H9 (cell line): ENCODE measurements around the gene KISS1. TPM values are rescaled to one million over a fixed set of nuclear protein-coding genes. Genes with fewer than 3 reads are reported as not detected.

Experiments used
- DNase-seq: peaks from one replicate; pipeline ENCODE4 v3.0.0-alpha.2; 2017
- H2AFZ ChIP-seq: one replicate; pipeline ENCODE4 v1.6.1; 2013; ENCODE audit warnings: mild to moderate bottlenecking, low read length, control low read depth, moderate library complexity
- H2AK5ac ChIP-seq: 2 replicates; pipeline ENCODE4 v1.6.1; 2013; ENCODE audit warnings: low read length, control low read depth, mixed read lengths; ENCODE audit not compliant: insufficient read length
- H2BK120ac ChIP-seq: one replicate; pipeline ENCODE4 v1.6.1; 2013; ENCODE audit warnings: low read depth, mild to moderate bottlenecking, low read length, control low read depth, inconsistent platforms; ENCODE audit not compliant: poor library complexity, severe bottlenecking
- H2BK12ac ChIP-seq: 2 replicates; pipeline ENCODE4 v1.6.1; 2013; ENCODE audit warnings: low read length, control low read depth, mixed read lengths, low read depth; ENCODE audit not compliant: insufficient read length
- H2BK15ac ChIP-seq: 2 replicates; pipeline ENCODE4 v1.6.1; 2013; ENCODE audit warnings: low read depth, low read length, control low read depth
- H2BK20ac ChIP-seq: one replicate; pipeline ENCODE4 v1.6.1; 2013; ENCODE audit warnings: low read depth, mild to moderate bottlenecking, low read length, control low read depth, inconsistent platforms; ENCODE audit not compliant: poor library complexity, severe bottlenecking
- H2BK5ac ChIP-seq: 2 replicates; pipeline ENCODE4 v1.6.1; 2013; ENCODE audit warnings: low read length, control low read depth, mixed read lengths; ENCODE audit not compliant: insufficient read length
- H3K14ac ChIP-seq: 2 replicates; pipeline ENCODE4 v1.6.1; 2013; ENCODE audit warnings: low read length, control low read depth; ENCODE audit not compliant: insufficient read depth
- H3K18ac ChIP-seq: 2 replicates; pipeline ENCODE4 v1.6.1; 2013; ENCODE audit warnings: low read depth, mild to moderate bottlenecking, mixed read lengths, low read length, control low read depth; ENCODE audit not compliant: insufficient read length
- H3K23ac ChIP-seq: 2 replicates; pipeline ENCODE4 v1.6.1; 2013; ENCODE audit warnings: low read length, control low read depth, mixed read lengths, low read depth; ENCODE audit not compliant: insufficient read length
- H3K23me2 ChIP-seq: 2 replicates; pipeline ENCODE4 v1.6.1; 2013; ENCODE audit warnings: low read depth, mild to moderate bottlenecking, mixed read lengths, low read length, control low read depth; ENCODE audit not compliant: insufficient read length, poor library complexity, severe bottlenecking
- H3K27ac ChIP-seq: 2 replicates; pipeline ENCODE4 v1.5.1; 2013; ENCODE audit warnings: low read length, control low read depth, mixed read lengths, low read depth; ENCODE audit not compliant: insufficient read length
- H3K27me3 ChIP-seq: 2 replicates; pipeline ENCODE4 v1.6.1; 2013; ENCODE audit warnings: low read length, control low read depth, inconsistent platforms; ENCODE audit not compliant: insufficient read depth
- H3K4ac ChIP-seq: 2 replicates; pipeline ENCODE4 v1.6.1; 2013; ENCODE audit warnings: low read depth, mild to moderate bottlenecking, control low read depth, inconsistent platforms, low read length, moderate library complexity
- H3K4me1 ChIP-seq: 2 replicates; pipeline ENCODE4 v1.6.1; 2013; ENCODE audit warnings: low read length, control low read depth, inconsistent platforms; ENCODE audit not compliant: insufficient read depth
- H3K4me2 ChIP-seq: 2 replicates; pipeline ENCODE4 v1.6.1; 2013; ENCODE audit warnings: low read length, control low read depth, mixed read lengths; ENCODE audit not compliant: insufficient read length, insufficient read depth
- H3K56ac ChIP-seq: 2 replicates; pipeline ENCODE4 v1.6.1; 2013; ENCODE audit warnings: low read depth, mild to moderate bottlenecking, mixed read lengths, low read length, control low read depth; ENCODE audit not compliant: insufficient read length
- H3K79me1 ChIP-seq: 2 replicates; pipeline ENCODE4 v1.6.1; 2013; ENCODE audit warnings: low read depth, mild to moderate bottlenecking, moderate library complexity, low read length, control low read depth, inconsistent platforms; ENCODE audit not compliant: insufficient read depth, poor library complexity, severe bottlenecking
- H3K79me2 ChIP-seq: 2 replicates; pipeline ENCODE4 v1.6.1; 2013; ENCODE audit warnings: low read length, control low read depth, inconsistent platforms; ENCODE audit not compliant: insufficient read depth
- H3K9ac ChIP-seq: 2 replicates; pipeline ENCODE4 v1.6.1; 2013; ENCODE audit warnings: low read length, control low read depth, mixed read lengths; ENCODE audit not compliant: insufficient read length; ENCODE audit errors: extremely low read depth
- H3K9me3 ChIP-seq: one replicate; pipeline ENCODE4 v1.6.1; 2013; ENCODE audit warnings: low read depth, low read length, inconsistent platforms; ENCODE audit not compliant: control insufficient read depth
- H3T11ph ChIP-seq: one replicate; pipeline ENCODE4 v1.6.1; 2013; ENCODE audit warnings: mild to moderate bottlenecking, low read length, control low read depth, inconsistent platforms
- H4K20me1 ChIP-seq: one replicate; pipeline ENCODE4 v1.6.1; 2013; ENCODE audit not compliant: control insufficient read depth, insufficient read length, insufficient read depth
- H4K5ac ChIP-seq: 2 replicates; pipeline ENCODE4 v1.6.1; 2013; ENCODE audit warnings: low read depth, mild to moderate bottlenecking, mixed read lengths, low read length, control low read depth; ENCODE audit not compliant: insufficient read length
- H4K8ac ChIP-seq: replicated peaks from 2 replicates; pipeline ENCODE4 v1.6.1; 2013; ENCODE audit warnings: low read length, control low read depth, mixed read lengths, low read depth; ENCODE audit not compliant: insufficient read length
- H4K91ac ChIP-seq: 2 replicates; pipeline ENCODE4 v1.6.1; 2013; ENCODE audit warnings: low read depth, mild to moderate bottlenecking, moderate library complexity, mixed read lengths, low read length, control low read depth; ENCODE audit not compliant: insufficient read length
- H3K27ac Mint-ChIP-seq, 3 experiments: 2 replicates in 2 of 3; 3 replicates in 1 of 3; pipeline ENCODE4 v1.8.0; 2020 to 2021; ENCODE audit warnings: mixed read lengths in 3 of 3, mild to moderate bottlenecking in 1 of 3, moderate library complexity in 1 of 3
- H3K27me3 Mint-ChIP-seq: 2 replicates; pipeline ENCODE4 v1.8.0; 2021; ENCODE audit warnings: low read depth, mild to moderate bottlenecking, moderate library complexity, mixed read lengths
- H3K36me3 Mint-ChIP-seq, 3 experiments: 2 replicates in 2 of 3; 3 replicates in 1 of 3; pipeline ENCODE4 v1.8.0; 2020 to 2021; ENCODE audit warnings: low read depth in 3 of 3, mixed read lengths in 3 of 3; ENCODE audit not compliant: insufficient read depth in 1 of 3
- H3K4me1 Mint-ChIP-seq, 2 experiments: 2 replicates each; pipeline ENCODE4 v1.8.0; 2020; ENCODE audit warnings: mixed read lengths in 2 of 2
- H3K4me3 Mint-ChIP-seq, 2 experiments: 2 replicates in 1 of 2; 3 replicates in 1 of 2; pipeline ENCODE4 v1.8.0; 2020 to 2021; ENCODE audit warnings: mild to moderate bottlenecking in 2 of 2, mixed read lengths in 2 of 2, moderate library complexity in 1 of 2
- H3K9me3 Mint-ChIP-seq, 2 experiments: 2 replicates in 1 of 2; 3 replicates in 1 of 2; pipeline ENCODE4 v1.8.0; 2020; ENCODE audit warnings: mild to moderate bottlenecking in 2 of 2, mixed read lengths in 2 of 2, moderate library complexity in 1 of 2
- CTCF ChIP-seq: fragments of 200-600 bp; sonication (generic); conservative IDR thresholded peaks from 3 replicates; pipeline ENCODE4 v1.8.0; 2021; ENCODE audit warnings: antibody characterized with exemption, mild to moderate bottlenecking
- WGBS: extraction: QIAGEN DNeasy Blood & Tissue Kit; methylation state at CpG from one replicate; pipeline ENCODE4 v1.1.7; 2013; ENCODE audit warnings: missing lambda C conversion rate, low lambda C conversion rate, mixed read lengths; ENCODE audit not compliant: insufficient read length; ENCODE audit errors: extremely low coverage; 5-methylcytosine and 5-hydroxymethylcytosine counted together
- total RNA-seq: library from RNA; stranded (reverse); gene quantifications from 2 replicates; pipeline ENCODE4 v1.2.1, GENCODE V29; 2021

The KISS1 gene
- total RNA-seq, 1 experiment from 2014 or later = 0.68 TPM

GRCh38 chr1:204197068-204197467, 777 bp upstream of the KISS1 start:
- Mint-ChIP-seq H3K36me3 (no peaks in the 10 kb centered on the region; a peak in 2 of 7 replicates), H3K27ac (no peak overlapping the region), H3K4me3 (no peak overlapping the region), H3K27me3 (peaks cover 28% of the 10 kb centered on the region), H3K4me1 (peaks cover 4 to 13% of the 10 kb centered on the region in 2 experiments; a peak in 3 of 4 replicates), H3K9me3 (peaks cover 0 to 5% of the 10 kb centered on the region in 2 experiments; a peak in 1 of 5 replicates)
- Histone ChIP-seq H3K9ac (no peak overlapping the region), H3K9me3 (no peaks in the 10 kb centered on the region), H3K79me2 (no peaks in the 10 kb centered on the region), H4K8ac (no peak overlapping the region), H2AFZ (no peak overlapping the region), H3K4ac (no peak overlapping the region), H4K20me1 (no peaks in the 10 kb centered on the region), H3K56ac (no peak overlapping the region), H2BK120ac (no peak overlapping the region), H3K27me3 (no peaks in the 10 kb centered on the region), H3T11ph (no peak overlapping the region), H3K79me1 (no peaks in the 10 kb centered on the region), H4K5ac (no peak overlapping the region), H2BK20ac (no peak overlapping the region), H3K4me2 (no peak overlapping the region), H3K4me1 (no peaks in the 10 kb centered on the region; the same call in 1 of the 2 replicates), H3K23ac (no peak overlapping the region), H3K18ac (no peak overlapping the region), H2BK15ac (no peak overlapping the region), H2AK5ac (no peak overlapping the region), H2BK12ac (no peak overlapping the region), H3K14ac (no peak overlapping the region; the same call in 1 of the 2 replicates), H3K23me2 (no peaks in the 10 kb centered on the region), H3K27ac (no peak overlapping the region), H2BK5ac (no peak overlapping the region), H4K91ac (no peak overlapping the region)
- TF ChIP-seq CTCF = no peak
- WGBS = no CpG with 5 or more reads among the region's 5 CpGs
- no peak for DNase-seq
